Measurements from ENCODE around the gene JAM3. TPM values are rescaled to one million over a fixed set of nuclear protein-coding genes. Genes with fewer than 3 reads are reported as not detected.

Gene JAM3
- total RNA-seq, 4 donors from 2014 or later: 13.3 to 36.0 (median 16.8) TPM

DNA sequence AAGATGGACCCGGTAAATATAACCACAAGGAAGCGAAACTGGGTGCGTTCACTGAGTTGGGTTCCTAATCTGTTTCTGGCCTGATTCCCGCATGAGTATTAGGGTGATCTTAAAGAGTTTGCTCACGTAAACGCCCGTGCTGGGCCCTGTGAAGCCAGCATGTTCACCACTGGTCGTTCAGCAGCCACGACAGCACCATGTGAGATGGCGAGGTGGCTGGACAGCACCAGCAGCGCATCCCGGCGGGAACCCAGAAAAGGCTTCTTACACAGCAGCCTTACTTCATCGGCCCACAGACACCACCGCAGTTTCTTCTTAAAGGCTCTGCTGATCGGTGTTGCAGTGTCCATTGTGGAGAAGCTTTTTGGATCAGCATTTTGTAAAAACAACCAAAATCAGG, 80.5 kb downstream of the JAM3 start:
- H3K27me3 ChIP-seq: no peaks in the 10 kb centered on the region
- no peaks in the 10 kb centered on the region for H3K4me1 ChIP-seq
- no peak overlapping the region for H3K27ac ChIP-seq
- intact Hi-C loops (cut with DNase I): no loop called here
- 95 to 97% methylated on average over 16 of the region's 16 CpGs for WGBS, 2 donors
- DNase-seq: no peak
- H3K4me3 ChIP-seq (replicated peaks in 1 of 3): no peak overlapping the region
- peaks cover 4 to 30% of the 10 kb centered on the region in 2 donors for H3K36me3 ChIP-seq
- no peaks in the 10 kb centered on the region for H3K9me3 ChIP-seq
- no peak for TF ChIP-seq POLR2A (IDR thresholded peaks at IDR 0.05)
- TF ChIP-seq CTCF (IDR thresholded peaks at IDR 0.05): no peak

DNA sequence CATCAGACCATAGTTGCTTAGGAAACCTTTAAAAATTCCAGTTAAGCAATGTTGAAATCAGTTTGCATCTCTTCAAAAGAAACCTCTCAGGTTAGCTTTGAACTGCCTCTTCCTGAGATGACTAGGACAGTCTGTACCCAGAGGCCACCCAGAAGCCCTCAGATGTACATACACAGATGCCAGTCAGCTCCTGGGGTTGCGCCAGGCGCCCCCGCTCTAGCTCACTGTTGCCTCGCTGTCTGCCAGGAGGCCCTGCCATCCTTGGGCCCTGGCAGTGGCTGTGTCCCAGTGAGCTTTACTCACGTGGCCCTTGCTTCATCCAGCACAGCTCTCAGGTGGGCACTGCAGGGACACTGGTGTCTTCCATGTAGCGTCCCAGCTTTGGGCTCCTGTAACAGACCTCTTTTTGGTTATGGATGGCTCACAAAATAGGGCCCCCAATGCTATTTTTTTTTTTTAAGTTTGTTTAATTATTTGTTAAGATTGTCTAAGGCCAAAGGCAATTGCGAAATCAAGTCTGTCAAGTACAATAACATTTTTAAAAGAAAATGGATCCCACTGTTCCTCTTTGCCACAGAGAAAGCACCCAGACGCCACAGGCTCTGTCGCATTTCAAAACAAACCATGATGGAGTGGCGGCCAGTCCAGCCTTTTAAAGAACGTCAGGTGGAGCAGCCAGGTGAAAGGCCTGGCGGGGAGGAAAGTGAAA, 81.5 kb downstream of the JAM3 start:
- Histone ChIP-seq H3K27ac (no peak overlapping the region), H3K4me3 (replicated peaks in 1 of 3) (no peak overlapping the region), H3K27me3 (no peaks in the 10 kb centered on the region), H3K9me3 (no peaks in the 10 kb centered on the region), H3K36me3 (peaks cover 4 to 31% of the 10 kb centered on the region in 2 donors), H3K4me1 (no peaks in the 10 kb centered on the region)
- intact Hi-C loops (cut with DNase I): no loop called here
- DNase-seq: no peak
- TF ChIP-seq CTCF (IDR thresholded peaks at IDR 0.05) (no peak), POLR2A (IDR thresholded peaks at IDR 0.05) (no peak)
- 86 to 87% methylated on average over 11 to 12 of the region's 12 CpGs for WGBS, 2 donors

GRCh38 chr11:134151083-134151747, 82.3 kb downstream of the JAM3 start:
- intact Hi-C loops (cut with DNase I): no loop called here

DNA sequence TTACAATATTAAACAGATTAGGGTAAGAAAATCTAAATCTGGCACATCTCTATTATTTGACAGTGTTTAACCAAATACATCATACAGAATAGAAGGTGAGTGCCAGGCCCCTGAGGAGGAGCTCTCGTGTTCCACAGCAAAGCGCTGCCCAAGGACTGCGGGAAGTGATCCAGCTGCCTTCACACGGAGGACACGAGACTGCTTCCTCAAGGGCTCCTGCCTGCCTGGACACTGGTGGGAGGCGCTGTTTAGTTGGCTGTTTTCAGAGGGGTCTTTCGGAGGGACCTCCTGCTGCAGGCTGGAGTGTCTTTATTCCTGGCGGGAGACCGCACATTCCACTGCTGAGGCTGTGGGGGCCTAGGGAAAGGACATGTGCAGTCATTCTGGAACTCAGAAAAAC, 83.8 kb downstream of the JAM3 start:
- Histone ChIP-seq H3K27ac (no peak overlapping the region), H3K4me3 (replicated peaks in 1 of 3) (no peak overlapping the region), H3K9me3 (no peaks in the 10 kb centered on the region), H3K4me1 (no peaks in the 10 kb centered on the region), H3K36me3 (peaks cover 8 to 44% of the 10 kb centered on the region in 2 donors), H3K27me3 (no peaks in the 10 kb centered on the region)
- no peak for TF ChIP-seq CTCF (IDR thresholded peaks at IDR 0.05)
- TF ChIP-seq POLR2A (IDR thresholded peaks at IDR 0.05): no peak
- DNase-seq: no peak
- intact Hi-C loops (cut with DNase I): no loop called here
- WGBS, 2 donors: 81 to 88% methylated on average over 8 to 9 of the region's 9 CpGs

More at GRCh38 chr11:134151083-134151747, 82.3 kb downstream of the JAM3 start:
- no peaks in the 10 kb centered on the region for H3K9me3 ChIP-seq
- DNase-seq: no peak
- H3K36me3 ChIP-seq: peaks cover 4 to 37% of the 10 kb centered on the region in 2 donors
- H3K4me3 ChIP-seq (replicated peaks in 1 of 3): no peak overlapping the region
- no peaks in the 10 kb centered on the region for H3K27me3 ChIP-seq
- H3K4me1 ChIP-seq: no peaks in the 10 kb centered on the region
- TF ChIP-seq POLR2A (IDR thresholded peaks at IDR 0.05): no peak
- TF ChIP-seq CTCF (IDR thresholded peaks at IDR 0.05): no peak
- no peak overlapping the region for H3K27ac ChIP-seq
- 87 to 91% methylated on average over 10 of the region's 10 CpGs for WGBS, 2 donors
